ENCODE results near the gene GPR61. TPM values are rescaled to one million over a fixed set of nuclear protein-coding genes. Genes with fewer than 3 reads are reported as not detected.
A peak's percentile ranks its signal among the peaks of the same experiment; 100 is the strongest.

The GPR61 gene
- total and polyA plus RNA-seq, 9 of the 15 experiments (the other 6 are each of a cell fraction or from before 2014, with no cell fraction given): 0.04 to 1.1 (median 0.25) TPM; not detected in 4

DNA sequence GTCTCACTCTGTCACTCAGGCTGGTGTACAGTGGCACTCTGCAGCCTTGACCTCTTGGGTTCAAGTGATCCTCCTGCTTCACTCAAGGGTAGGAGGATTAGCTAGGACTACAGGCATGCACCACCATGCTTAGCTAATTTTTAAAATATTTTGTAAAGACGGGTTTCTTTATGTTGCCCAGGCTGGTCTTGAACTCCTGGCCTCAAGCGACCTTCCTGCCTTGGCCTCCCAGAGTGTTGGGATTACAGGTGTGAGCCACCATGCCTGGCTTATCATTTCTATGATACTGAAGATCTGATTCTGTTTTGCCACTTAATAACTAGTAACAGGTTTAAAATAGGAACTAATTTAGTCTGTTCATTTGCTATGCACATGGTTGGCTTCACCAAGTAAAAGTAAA is 42.3 kb downstream of the GPR61 start (continued):
- TF ChIP-seq, protein P1, sequence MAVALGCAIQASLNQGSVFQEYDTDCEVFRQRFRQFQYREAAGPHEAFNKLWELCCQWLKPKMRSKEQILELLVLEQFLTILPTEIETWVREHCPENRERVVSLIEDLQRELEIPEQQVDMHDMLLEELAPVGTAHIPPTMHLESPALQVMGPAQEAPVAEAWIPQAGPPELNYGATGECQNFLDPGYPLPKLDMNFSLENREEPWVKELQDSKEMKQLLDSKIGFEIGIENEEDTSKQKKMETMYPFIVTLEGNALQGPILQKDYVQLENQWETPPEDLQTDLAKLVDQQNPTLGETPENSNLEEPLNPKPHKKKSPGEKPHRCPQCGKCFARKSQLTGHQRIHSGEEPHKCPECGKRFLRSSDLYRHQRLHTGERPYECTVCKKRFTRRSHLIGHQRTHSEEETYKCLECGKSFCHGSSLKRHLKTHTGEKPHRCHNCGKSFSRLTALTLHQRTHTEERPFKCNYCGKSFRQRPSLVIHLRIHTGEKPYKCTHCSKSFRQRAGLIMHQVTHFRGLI (CRISPR knock-in tag; IDR thresholded peaks at IDR 0.05): no peak
- TF ChIP-seq POLR3A (IDR thresholded peaks at IDR 0.05; ENCODE audit: borderline replicate concordance, extremely low read depth, insufficient read depth, insufficient read length) (no peak), PCBP2 (IDR thresholded peaks at IDR 0.05; ENCODE audit: low read depth, low read length, poor library complexity, severe bottlenecking) (no peak)
- TF ChIP-seq, protein P2, sequence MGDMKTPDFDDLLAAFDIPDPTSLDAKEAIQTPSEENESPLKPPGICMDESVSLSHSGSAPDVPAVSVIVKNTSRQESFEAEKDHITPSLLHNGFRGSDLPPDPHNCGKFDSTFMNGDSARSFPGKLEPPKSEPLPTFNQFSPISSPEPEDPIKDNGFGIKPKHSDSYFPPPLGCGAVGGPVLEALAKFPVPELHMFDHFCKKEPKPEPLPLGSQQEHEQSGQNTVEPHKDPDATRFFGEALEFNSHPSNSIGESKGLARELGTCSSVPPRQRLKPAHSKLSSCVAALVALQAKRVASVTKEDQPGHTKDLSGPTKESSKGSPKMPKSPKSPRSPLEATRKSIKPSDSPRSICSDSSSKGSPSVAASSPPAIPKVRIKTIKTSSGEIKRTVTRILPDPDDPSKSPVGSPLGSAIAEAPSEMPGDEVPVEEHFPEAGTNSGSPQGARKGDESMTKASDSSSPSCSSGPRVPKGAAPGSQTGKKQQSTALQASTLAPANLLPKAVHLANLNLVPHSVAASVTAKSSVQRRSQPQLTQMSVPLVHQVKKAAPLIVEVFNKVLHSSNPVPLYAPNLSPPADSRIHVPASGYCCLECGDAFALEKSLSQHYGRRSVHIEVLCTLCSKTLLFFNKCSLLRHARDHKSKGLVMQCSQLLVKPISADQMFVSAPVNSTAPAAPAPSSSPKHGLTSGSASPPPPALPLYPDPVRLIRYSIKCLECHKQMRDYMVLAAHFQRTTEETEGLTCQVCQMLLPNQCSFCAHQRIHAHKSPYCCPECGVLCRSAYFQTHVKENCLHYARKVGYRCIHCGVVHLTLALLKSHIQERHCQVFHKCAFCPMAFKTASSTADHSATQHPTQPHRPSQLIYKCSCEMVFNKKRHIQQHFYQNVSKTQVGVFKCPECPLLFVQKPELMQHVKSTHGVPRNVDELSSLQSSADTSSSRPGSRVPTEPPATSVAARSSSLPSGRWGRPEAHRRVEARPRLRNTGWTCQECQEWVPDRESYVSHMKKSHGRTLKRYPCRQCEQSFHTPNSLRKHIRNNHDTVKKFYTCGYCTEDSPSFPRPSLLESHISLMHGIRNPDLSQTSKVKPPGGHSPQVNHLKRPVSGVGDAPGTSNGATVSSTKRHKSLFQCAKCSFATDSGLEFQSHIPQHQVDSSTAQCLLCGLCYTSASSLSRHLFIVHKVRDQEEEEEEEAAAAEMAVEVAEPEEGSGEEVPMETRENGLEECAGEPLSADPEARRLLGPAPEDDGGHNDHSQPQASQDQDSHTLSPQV (IDR thresholded peaks at IDR 0.05): no peak

DNA sequence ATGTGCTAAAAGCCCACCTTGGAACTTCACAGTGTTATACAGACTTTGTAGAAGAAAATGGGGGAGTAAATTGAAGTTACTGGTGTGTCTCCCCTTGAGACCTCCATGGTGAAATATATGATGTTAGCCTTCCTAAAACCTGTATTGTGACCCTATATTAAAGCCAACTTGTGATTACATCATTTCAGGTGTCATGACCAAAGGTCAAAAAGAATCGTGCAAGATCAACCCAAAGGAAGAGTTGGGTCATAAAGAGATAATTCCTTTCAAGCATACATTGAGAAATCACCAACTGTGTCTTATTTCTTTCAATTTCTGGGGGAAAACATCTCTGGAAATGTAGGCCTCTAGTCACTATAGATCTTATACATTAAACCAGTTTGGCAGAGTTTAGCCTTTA is 45.1 kb downstream of the GPR61 start:
- Histone ChIP-seq H3K27ac (ENCODE audit: extremely low read depth, low read depth, low read length) (no peak overlapping the region), H3K9me3 (replicated peaks; ENCODE audit: control insufficient read depth, insufficient read depth, low read depth, low read length) (no peaks in the 10 kb centered on the region), H3K27me3 (ENCODE audit: control insufficient read depth in 2 of 2, insufficient read depth in 2 of 2, low read length in 2 of 2) (no peaks in the 10 kb centered on the region), H3K79me2 (ENCODE audit: control insufficient read depth, insufficient read depth, low read length) (no peaks in the 10 kb centered on the region), H3K9me1 (ENCODE audit: control insufficient read depth, insufficient read depth, low read length) (no peaks in the 10 kb centered on the region), H3K36me3 (ENCODE audit: control insufficient read depth, insufficient read depth, low read length) (peaks cover 83% of the 10 kb centered on the region), H3K4me2 (ENCODE audit: insufficient read depth, low read length) (no peak overlapping the region), H4K20me1 (replicated peaks; ENCODE audit: control insufficient read depth, insufficient read depth, low read length) (no peaks in the 10 kb centered on the region), H3K9ac (ENCODE audit: insufficient read depth in 1 of 2, low read depth in 2 of 2, low read length in 2 of 2) (no peak overlapping the region), H3K4me1 (replicated peaks in 1 of 2; ENCODE audit: control insufficient read depth in 2 of 2, insufficient read depth in 2 of 2, low read length in 2 of 2) (no peaks in the 10 kb centered on the region), H3K4me3 (no peak overlapping the region), H2AFZ (ENCODE audit: low read depth, low read length) (no peak overlapping the region)
- no TSS peak for BruUV-seq (replicated peaks)
- TF ChIP-seq, protein P3, sequence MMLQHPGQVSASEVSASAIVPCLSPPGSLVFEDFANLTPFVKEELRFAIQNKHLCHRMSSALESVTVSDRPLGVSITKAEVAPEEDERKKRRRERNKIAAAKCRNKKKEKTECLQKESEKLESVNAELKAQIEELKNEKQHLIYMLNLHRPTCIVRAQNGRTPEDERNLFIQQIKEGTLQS (IDR thresholded peaks at IDR 0.05): 0 out of 2 replicates have a peak, but pooled peaks have one; percentile 16
- TF ChIP-seq, protein P3 (CRISPR knock-in tag; conservative IDR thresholded peaks at IDR 0.05): no peak
- TF ChIP-seq, protein P4, sequence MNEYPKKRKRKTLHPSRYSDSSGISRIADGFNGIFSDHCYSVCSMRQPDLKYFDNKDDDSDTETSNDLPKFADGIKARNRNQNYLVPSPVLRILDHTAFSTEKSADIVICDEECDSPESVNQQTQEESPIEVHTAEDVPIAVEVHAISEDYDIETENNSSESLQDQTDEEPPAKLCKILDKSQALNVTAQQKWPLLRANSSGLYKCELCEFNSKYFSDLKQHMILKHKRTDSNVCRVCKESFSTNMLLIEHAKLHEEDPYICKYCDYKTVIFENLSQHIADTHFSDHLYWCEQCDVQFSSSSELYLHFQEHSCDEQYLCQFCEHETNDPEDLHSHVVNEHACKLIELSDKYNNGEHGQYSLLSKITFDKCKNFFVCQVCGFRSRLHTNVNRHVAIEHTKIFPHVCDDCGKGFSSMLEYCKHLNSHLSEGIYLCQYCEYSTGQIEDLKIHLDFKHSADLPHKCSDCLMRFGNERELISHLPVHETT (CRISPR knock-in tag; conservative IDR thresholded peaks at IDR 0.05 in 1 of 2, IDR thresholded peaks at IDR 0.05 in 1 of 2): no peak
- peak; percentile 31 for TF ChIP-seq CEBPB (tag; IDR thresholded peaks at IDR 0.05)
- 21% methylated on average over 1 of the region's 1 CpG for WGBS (ENCODE audit: insufficient coverage, low coverage, missing lambda C conversion rate)
- in situ Hi-C loops (cut with MboI) (no loop called here), intact Hi-C loops (cut with micrococcal nuclease) (no loop called here)
- ATAC-seq (no peak), FAIRE-seq (no peak), DNase-seq (ENCODE audit: extremely low read depth in 1 of 4, low spot score in 3 of 4) (no peak)
- CTCF ChIA-PET (ENCODE audit: low intra/inter-chr PET ratio): no interaction called here
- POLR2A ChIA-PET: no interaction called here

Data from K562 (cell line).